SK-N-SH treated with all-trans-retinoic acid at 6 μM for 48 hours (cell line): Measurements from ENCODE around the gene HIVEP2.

Experiments used
- ATAC-seq: fragments of 200-7000 bp; cut with Tn5 transposase; 3 replicates; pipeline ENCODE4 v1.9.1; 2020; ENCODE audit warnings: mild to moderate bottlenecking, moderate library complexity
- ARNTL ChIP-seq: fragments of 450-650 bp; formaldehyde crosslinking; IDR thresholded peaks from 2 replicates; pipeline ENCODE4 v1.5.0; 2020; ENCODE audit warnings: low read depth, mild to moderate bottlenecking, moderate library complexity, borderline replicate concordance
- BACH2 ChIP-seq: fragments of 250-450 bp; sonication (Bioruptor Pico); IDR thresholded peaks from 2 replicates; pipeline ENCODE4 v1.9.0; 2021; ENCODE audit warnings: mild to moderate bottlenecking, borderline replicate concordance
- CREB5 ChIP-seq: fragments of 250-450 bp; sonication (Bioruptor Pico); IDR thresholded peaks from 2 replicates; pipeline ENCODE4 v1.5.1; 2020; ENCODE audit warnings: low read depth, mild to moderate bottlenecking, moderate library complexity
- CSDC2 ChIP-seq: fragments of 250-450 bp; sonication (Bioruptor Pico); IDR thresholded peaks from 2 replicates; pipeline ENCODE4 v1.5.0; 2020; ENCODE audit warnings: mild to moderate bottlenecking, moderate library complexity
- ESRRG ChIP-seq: fragments of 250-450 bp; sonication (Bioruptor Pico); IDR thresholded peaks from 2 replicates; pipeline ENCODE4 v1.6.1; 2021; ENCODE audit warnings: mild to moderate bottlenecking
- GLIS3 ChIP-seq: fragments of 250-450 bp; sonication (Bioruptor Pico); IDR thresholded peaks from 2 replicates; pipeline ENCODE4 v1.5.0; 2020; ENCODE audit warnings: mild to moderate bottlenecking, moderate library complexity
- OSR1 ChIP-seq: fragments of 250-450 bp; sonication (Bioruptor Pico); IDR thresholded peaks from 2 replicates; pipeline ENCODE4 v1.8.0; 2022; ENCODE audit warnings: moderate library complexity, mild to moderate bottlenecking, inconsistent platforms
- POU6F1 ChIP-seq: fragments of 250-450 bp; sonication (Bioruptor Pico); IDR thresholded peaks from 2 replicates; pipeline ENCODE4 v1.8.0; 2021; ENCODE audit warnings: low read depth, mild to moderate bottlenecking, moderate library complexity, borderline replicate concordance
- PPARA ChIP-seq: fragments of 250-450 bp; sonication (Bioruptor Pico); IDR thresholded peaks from 2 replicates; pipeline ENCODE4 v1.5.0; 2020; ENCODE audit warnings: mild to moderate bottlenecking, borderline replicate concordance
- RARB ChIP-seq: fragments of 250-450 bp; sonication (Bioruptor Pico); IDR thresholded peaks from 2 replicates; pipeline ENCODE4 v1.8.0; 2021; ENCODE audit warnings: mild to moderate bottlenecking, moderate library complexity
- TCF4 ChIP-seq: fragments of 250-450 bp; sonication (Bioruptor Pico); IDR thresholded peaks from 2 replicates; pipeline ENCODE4 v1.8.0; 2021; ENCODE audit warnings: mild to moderate bottlenecking, moderate library complexity, borderline replicate concordance
- TSHZ2 ChIP-seq: fragments of 250-450 bp; sonication (Bioruptor Pico); IDR thresholded peaks from 2 replicates; pipeline ENCODE4 v1.5.0; 2020; ENCODE audit warnings: mild to moderate bottlenecking, moderate library complexity
- ZC3H10 ChIP-seq: fragments of 250-450 bp; sonication (Bioruptor Pico); IDR thresholded peaks from 2 replicates; pipeline ENCODE4 v1.5.1; 2021; ENCODE audit warnings: mild to moderate bottlenecking, moderate library complexity
- ZFP3 ChIP-seq: fragments of 250-450 bp; sonication (Bioruptor Pico); IDR thresholded peaks from 2 replicates; pipeline ENCODE4 v1.5.0; 2020; ENCODE audit warnings: mild to moderate bottlenecking, moderate library complexity
- ZFP30 ChIP-seq: fragments of 450-650 bp; formaldehyde crosslinking; IDR thresholded peaks from 2 replicates; pipeline ENCODE4 v1.5.0; 2022; ENCODE audit warnings: mild to moderate bottlenecking, moderate library complexity
- ZNF565 ChIP-seq: fragments of 450-650 bp; formaldehyde crosslinking; conservative IDR thresholded peaks from 2 replicates; pipeline ENCODE4 v1.5.0; 2020; ENCODE audit warnings: low read depth, mild to moderate bottlenecking, moderate library complexity
- ZNF70 ChIP-seq: fragments of 450-650 bp; formaldehyde crosslinking; IDR thresholded peaks from 2 replicates; pipeline ENCODE4 v1.5.0; 2020; ENCODE audit warnings: mild to moderate bottlenecking, moderate library complexity
- ZNF8 ChIP-seq: fragments of 450-650 bp; formaldehyde crosslinking; IDR thresholded peaks from 2 replicates; pipeline ENCODE4 v1.5.0; 2020; ENCODE audit warnings: mild to moderate bottlenecking, moderate library complexity
- TF ChIP-seq, protein P1 (sequence below): fragments of 250-450 bp; sonication (Bioruptor Pico); IDR thresholded peaks from 2 replicates; pipeline ENCODE4 v1.5.1; 2021; ENCODE audit warnings: mild to moderate bottlenecking, moderate library complexity

Gene HIVEP2

DNA sequence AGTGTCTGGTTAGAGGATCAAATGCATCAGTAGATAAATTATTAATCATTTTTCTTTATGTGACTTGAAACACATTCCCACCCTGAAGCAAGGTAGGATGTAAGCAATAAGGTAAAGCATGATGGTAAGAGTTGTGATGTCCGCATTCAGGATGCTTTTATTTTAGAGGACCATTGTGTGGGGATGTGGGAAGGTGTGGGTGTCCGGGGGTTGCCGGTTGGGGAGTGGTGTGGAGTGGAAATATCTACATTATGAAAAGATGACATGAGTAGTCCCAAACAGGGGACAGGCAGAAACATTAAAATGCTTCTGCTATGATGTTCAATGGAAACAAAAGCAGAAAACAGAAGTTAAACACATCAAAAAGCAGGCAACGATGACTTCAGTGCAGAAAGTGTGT, 215.4 kb downstream of the HIVEP2 start (continued):
- no peak for TF ChIP-seq TSHZ2 (CRISPR knock-in tag)
- no peak for TF ChIP-seq ZNF8 (CRISPR knock-in tag)
- TF ChIP-seq CREB5 (CRISPR knock-in tag) = no peak

DNA sequence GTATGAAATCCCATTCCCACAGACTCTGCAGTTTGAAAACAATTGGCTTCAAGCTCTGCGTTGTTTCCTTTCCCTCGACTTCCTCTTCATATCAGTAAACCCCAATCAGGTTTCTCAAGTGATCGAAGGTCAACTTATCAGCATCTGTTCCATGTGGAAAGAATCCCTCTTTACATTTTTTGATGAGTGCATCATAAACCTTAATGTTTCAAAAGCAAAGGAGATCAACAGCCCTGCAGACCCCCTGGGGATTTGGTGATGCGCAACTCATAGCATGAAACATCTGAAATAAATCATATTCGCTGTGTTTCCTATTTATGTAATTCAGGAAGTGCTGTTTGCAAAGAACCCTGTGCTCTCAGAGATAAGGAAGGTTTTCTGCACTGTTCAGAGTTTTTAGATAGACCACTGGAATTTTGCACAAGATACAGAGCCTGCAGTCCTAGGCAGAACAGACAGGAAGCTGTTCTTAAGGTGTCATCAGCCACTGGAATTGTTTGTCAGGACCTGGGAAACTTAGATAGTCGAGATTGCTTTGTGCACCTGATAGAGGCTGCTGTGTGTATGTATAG, 216.0 kb downstream of the HIVEP2 start:
- ATAC-seq = peak; percentile 66
- TF ChIP-seq ZNF70 (CRISPR knock-in tag) (no peak), ESRRG (CRISPR knock-in tag) (no peak), TSHZ2 (CRISPR knock-in tag) (no peak), ZFP30 (CRISPR knock-in tag) (no peak), ZNF565 (no peak), GLIS3 (CRISPR knock-in tag) (no peak), RARB (no peak), ZFP3 (CRISPR knock-in tag) (no peak), ARNTL (CRISPR knock-in tag) (no peak), TCF4 (CRISPR knock-in tag) (no peak), CREB5 (CRISPR knock-in tag) (no peak), ZC3H10 (no peak), ZNF8 (CRISPR knock-in tag) (no peak), CSDC2 (no peak), OSR1 (CRISPR knock-in tag) (no peak)
- TF ChIP-seq, protein P1, sequence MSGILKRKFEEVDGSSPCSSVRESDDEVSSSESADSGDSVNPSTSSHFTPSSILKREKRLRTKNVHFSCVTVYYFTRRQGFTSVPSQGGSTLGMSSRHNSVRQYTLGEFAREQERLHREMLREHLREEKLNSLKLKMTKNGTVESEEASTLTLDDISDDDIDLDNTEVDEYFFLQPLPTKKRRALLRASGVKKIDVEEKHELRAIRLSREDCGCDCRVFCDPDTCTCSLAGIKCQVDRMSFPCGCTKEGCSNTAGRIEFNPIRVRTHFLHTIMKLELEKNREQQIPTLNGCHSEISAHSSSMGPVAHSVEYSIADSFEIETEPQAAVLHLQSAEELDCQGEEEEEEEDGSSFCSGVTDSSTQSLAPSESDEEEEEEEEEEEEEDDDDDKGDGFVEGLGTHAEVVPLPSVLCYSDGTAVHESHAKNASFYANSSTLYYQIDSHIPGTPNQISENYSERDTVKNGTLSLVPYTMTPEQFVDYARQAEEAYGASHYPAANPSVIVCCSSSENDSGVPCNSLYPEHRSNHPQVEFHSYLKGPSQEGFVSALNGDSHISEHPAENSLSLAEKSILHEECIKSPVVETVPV (CRISPR knock-in tag) = no peak

DNA sequence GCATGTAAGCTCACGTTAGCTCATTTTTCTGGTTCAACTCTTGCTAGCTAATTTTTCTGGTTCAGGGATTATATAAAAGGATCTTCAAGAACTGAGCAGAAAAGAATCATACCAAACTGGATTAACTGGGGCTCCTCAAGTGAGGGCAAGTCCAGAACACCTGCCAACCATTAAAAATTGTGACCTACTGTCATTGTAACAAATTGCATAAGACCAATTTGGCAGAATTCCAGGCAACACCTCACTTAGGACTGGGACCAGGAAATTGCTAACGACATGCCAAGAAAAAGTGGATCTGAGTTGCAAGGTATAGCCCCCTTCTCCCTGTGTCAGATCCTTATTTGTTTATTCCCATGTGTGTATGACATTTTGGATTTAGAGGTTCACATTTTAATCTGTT, 216.6 kb downstream of the HIVEP2 start:
- no peak for ATAC-seq
- TF ChIP-seq TCF4 (CRISPR knock-in tag) (no peak), ZNF70 (CRISPR knock-in tag) (no peak), RARB (no peak), ESRRG (CRISPR knock-in tag) (no peak), ZNF565 (no peak), POU6F1 (no peak), CREB5 (CRISPR knock-in tag) (no peak), ZFP30 (CRISPR knock-in tag) (no peak), PPARA (no peak), ZC3H10 (no peak), ARNTL (CRISPR knock-in tag) (no peak), CSDC2 (no peak), BACH2 (CRISPR knock-in tag) (no peak)
- TF ChIP-seq, protein P1 (CRISPR knock-in tag) = no peak
